HepG2 (cell line): ENCODE results near the gene GJC2. TPM values are rescaled to one million over a fixed set of nuclear protein-coding genes. Genes with fewer than 3 reads are reported as not detected.

ENCODE experiments used
- ATAC-seq: fragments of 200-7000 bp; cut with Tn5 transposase; 3 replicates; pipeline ENCODE4 v1.9.1; 2020; ENCODE audit warnings: mild to moderate bottlenecking, moderate library complexity
- BruUV-seq: library from RNA; stranded (reverse); fragments of 400-500 nt; replicated peaks from 2 replicates; lab custom pipeline; 2021; lab: Mats Ljungman, UMichigan
- CTCF ChIA-PET: fragments of 300-600 bp; formaldehyde crosslinking; extraction: SDS; loops from one replicate; lab custom pipeline; 2021; ENCODE audit warnings: low total read pairs, inconsistent platforms, low intra/inter-chr PET ratio; lab: Yijun Ruan, JAX
- POLR2A ChIA-PET: fragments of 350-600 bp; sonication (Branson Sonifier 250); formaldehyde crosslinking; loops from one replicate; lab custom pipeline; 2020; ENCODE audit warnings: antibody characterized with exemption, inconsistent platforms; lab: Yijun Ruan, JAX
- DNase-seq: peaks from one replicate; pipeline ENCODE4 v3.0.0-alpha.2; 2015; ENCODE audit warnings: low spot score
- FAIRE-seq: peaks from 3 replicates; lab custom pipeline; 2011; peaks lifted over from hg19 to GRCh38; lab: Jason Lieb, UNC
- H2AFZ ChIP-seq: one replicate; pipeline ENCODE4 v1.6.1; 2011; ENCODE audit warnings: low read length, inconsistent platforms
- H3K27ac ChIP-seq: fragments of 300-600 bp; 3 replicates; pipeline ENCODE4 v1.8.0; 2011; ENCODE audit warnings: mixed run types, mild to moderate bottlenecking, mixed read lengths, low read length, inconsistent platforms; ENCODE audit not compliant: insufficient read depth; ENCODE audit errors: extremely low read length
- H3K27me3 ChIP-seq, 2 experiments: fragments of 200-600 bp in 1 of 2; 2 replicates in 1 of 2; 3 replicates in 1 of 2; pipeline versions ENCODE4 v1.6.0 to v1.8.0; 2011; ENCODE audit warnings: low read length in 2 of 2, mild to moderate bottlenecking in 2 of 2, moderate library complexity in 2 of 2, inconsistent platforms in 1 of 2; ENCODE audit not compliant: insufficient read depth in 2 of 2, control insufficient read depth in 1 of 2
- H3K36me3 ChIP-seq, 2 experiments: fragments of 200-600 bp in 1 of 2; replicated peaks in 1 of 2; 2 replicates in 1 of 2; 3 replicates in 1 of 2; pipeline versions ENCODE4 v1.5.1 to v1.8.0; 2011; ENCODE audit warnings: low read length in 2 of 2, inconsistent platforms in 1 of 2; ENCODE audit not compliant: insufficient read depth in 2 of 2, control insufficient read depth in 1 of 2
- H3K4me1 ChIP-seq: 2 replicates; pipeline ENCODE4 v1.5.1; 2012; ENCODE audit warnings: low read length, inconsistent platforms; ENCODE audit not compliant: insufficient read depth
- H3K4me2 ChIP-seq: 2 replicates; pipeline ENCODE4 v1.6.0; 2011; ENCODE audit warnings: low read depth, low read length, inconsistent platforms
- H3K4me3 ChIP-seq, 3 experiments: fragments of 200-600 bp in 1 of 3; sonication (generic), shearing (Covaris generic) in 1 of 3; replicated peaks in 1 of 3; 2 replicates each; pipeline ENCODE4 v1.5.1; 2011 to 2016; ENCODE audit warnings: low read length in 3 of 3, inconsistent platforms in 2 of 3, low read depth in 2 of 3, mild to moderate bottlenecking in 2 of 3, control low read depth in 1 of 3, mixed read lengths in 1 of 3; ENCODE audit not compliant: insufficient read depth in 1 of 3
- H3K79me2 ChIP-seq: one replicate; pipeline ENCODE4 v1.6.1; 2011; ENCODE audit warnings: low read length, inconsistent platforms; ENCODE audit not compliant: insufficient read depth
- H3K9ac ChIP-seq: 2 replicates; pipeline ENCODE4 v1.6.0; 2011; ENCODE audit warnings: mild to moderate bottlenecking, low read depth, low read length, inconsistent platforms; ENCODE audit not compliant: insufficient read depth
- H3K9me3 ChIP-seq: 2 replicates; pipeline ENCODE4 v1.5.1; 2012; ENCODE audit warnings: mild to moderate bottlenecking, low read length
- H4K20me1 ChIP-seq: 2 replicates; pipeline ENCODE4 v1.6.0; 2011; ENCODE audit warnings: inconsistent platforms, mild to moderate bottlenecking, low read length, moderate library complexity; ENCODE audit not compliant: insufficient read depth
- FOSL1 ChIP-seq: sonication (generic); formaldehyde crosslinking; IDR thresholded peaks from 2 replicates; pipeline ENCODE4 v1.9.0; 2021; ENCODE audit warnings: missing genetic modification reagents, borderline replicate concordance
- GTF2F1 ChIP-seq: fragments of 150-350 bp; IDR thresholded peaks from 2 replicates; pipeline ENCODE4 v1.6.1; 2014; ENCODE audit warnings: low read length
- JUN ChIP-seq: sonication (generic); formaldehyde crosslinking; IDR thresholded peaks from 2 replicates; pipeline ENCODE4 v1.4.0; 2020; ENCODE audit warnings: mild to moderate bottlenecking, missing genetic modification reagents
- KDM3A ChIP-seq: IDR thresholded peaks from 2 replicates; pipeline ENCODE4 v1.6.1; 2018; ENCODE audit warnings: low read depth, missing compliant biosample characterization
- KMT2B ChIP-seq: IDR thresholded peaks from 2 replicates; pipeline ENCODE4 v1.6.1; 2016; ENCODE audit warnings: missing genetic modification reagents, missing compliant biosample characterization
- LCORL ChIP-seq, 2 experiments: fragments of 450-650 bp in 1 of 2; sonication (generic) in 1 of 2; formaldehyde crosslinking in 1 of 2; IDR thresholded peaks; 2 replicates each; pipeline versions ENCODE4 v1.5.0 to v1.6.1; 2017 to 2020; ENCODE audit warnings: antibody characterized with exemption in 1 of 2, missing genetic modification reagents in 1 of 2
- TCF7L2 ChIP-seq: IDR thresholded peaks from 2 replicates; pipeline ENCODE4 v1.6.1; 2011; ENCODE audit warnings: mild to moderate bottlenecking, low read depth, low read length, moderate library complexity
- UBTF ChIP-seq: sonication (generic); formaldehyde crosslinking; IDR thresholded peaks from 2 replicates; pipeline ENCODE4 v1.4.0; 2020; ENCODE audit warnings: mild to moderate bottlenecking, missing genetic modification reagents
- ZKSCAN8 ChIP-seq: IDR thresholded peaks from 2 replicates; pipeline ENCODE4 v1.6.1; 2016; ENCODE audit warnings: borderline replicate concordance, missing genetic modification reagents, missing compliant biosample characterization
- ZNF879 ChIP-seq: sonication (generic); formaldehyde crosslinking; IDR thresholded peaks from 2 replicates; pipeline ENCODE4 v1.8.1; 2023; ENCODE audit warnings: missing genetic modification reagents
- WGBS: methylation state at CpG from one replicate; pipeline ENCODE4 v1.1.6; 2017; ENCODE audit warnings: low lambda C conversion rate; 5-methylcytosine and 5-hydroxymethylcytosine counted together
- in situ Hi-C: cut with HindIII; loops from 2 replicates; pipeline ENCODE4 v1.10.0; 2017; ENCODE audit warnings: low pct_unique_long_range_greater_than_20kb; ENCODE audit not compliant: extremely low pct_ligation_motif_present
- intact Hi-C: fragments of 100-400 bp; cut with micrococcal nuclease; formaldehyde crosslinking; loops from one replicate; pipeline ENCODE4 v1.10.0; 2022; ENCODE audit not compliant: unreplicated experiment
- polyA plus RNA-seq, 8 experiments: library from polyadenylated mRNA; depleted of rRNA in 3 of 8; stranded (reverse) in 7 of 8; unstranded in 1 of 8; fragments of >200 nt; fragmentation: Illumina TruSeq in 4 of 8; extraction: Trizol in 4 of 8; gene quantifications; 2 replicates each; pipeline versions ENCODE4 v1.2.1 to v1.2.3, GENCODE V29; 2011 to 2016; ENCODE audit warnings: low read depth in 4 of 8, missing spikeins in 1 of 8, mixed read lengths in 1 of 8; ENCODE audit not compliant: insufficient read depth in 1 of 8
- total RNA-seq, 5 experiments: library from RNA; depleted of rRNA; stranded (reverse); fragments of >200 nt; fragmentation: Illumina TruSeq; extraction: Trizol; gene quantifications; 2 replicates each; pipeline ENCODE4 v1.2.3, GENCODE V29; 2016; ENCODE audit warnings: low read depth in 1 of 5
- TF ChIP-seq, protein P1 (sequence below): sonication (generic); formaldehyde crosslinking; IDR thresholded peaks from 2 replicates; pipeline ENCODE4 v1.4.0; 2020; ENCODE audit warnings: missing genetic modification reagents, borderline replicate concordance
- TF ChIP-seq, protein P2 (sequence below): sonication (generic); formaldehyde crosslinking; IDR thresholded peaks from 2 replicates; pipeline ENCODE4 v1.9.0; 2021; ENCODE audit warnings: missing genetic modification reagents, mild to moderate bottlenecking, borderline replicate concordance
- TF ChIP-seq, protein P3 (sequence below): sonication (generic); formaldehyde crosslinking; IDR thresholded peaks from 2 replicates; pipeline ENCODE4 v1.8.1; 2023; ENCODE audit warnings: missing genetic modification reagents, inconsistent platforms, borderline replicate concordance
- TF ChIP-seq, protein P4 (sequence below): sonication (generic); formaldehyde crosslinking; IDR thresholded peaks from 2 replicates; pipeline ENCODE4 v1.4.0; 2020; ENCODE audit warnings: missing genetic modification reagents, borderline replicate concordance

GJC2 gene
- total and polyA plus RNA-seq, 2 of the 13 experiments (the other 11 are each of a cell fraction or from before 2014, with no cell fraction given) = 1.6 to 3.8 TPM

- POLR2A ChIA-PET = no interaction called here
- TF ChIP-seq KDM3A (CRISPR knock-in tag) (no peak), JUN (no peak), LCORL (IDR thresholded peaks at IDR 0.05) (no peak), LCORL (CRISPR knock-in tag; IDR thresholded peaks at IDR 0.05) (no peak), GTF2F1 (no peak), FOSL1 (CRISPR knock-in tag) (no peak), KMT2B (CRISPR knock-in tag) (no peak), ZKSCAN8 (CRISPR knock-in tag) (no peak), ZNF879 (CRISPR knock-in tag) (no peak), TCF7L2 (no peak), UBTF (CRISPR knock-in tag) (no peak)
- TF ChIP-seq, protein P1, sequence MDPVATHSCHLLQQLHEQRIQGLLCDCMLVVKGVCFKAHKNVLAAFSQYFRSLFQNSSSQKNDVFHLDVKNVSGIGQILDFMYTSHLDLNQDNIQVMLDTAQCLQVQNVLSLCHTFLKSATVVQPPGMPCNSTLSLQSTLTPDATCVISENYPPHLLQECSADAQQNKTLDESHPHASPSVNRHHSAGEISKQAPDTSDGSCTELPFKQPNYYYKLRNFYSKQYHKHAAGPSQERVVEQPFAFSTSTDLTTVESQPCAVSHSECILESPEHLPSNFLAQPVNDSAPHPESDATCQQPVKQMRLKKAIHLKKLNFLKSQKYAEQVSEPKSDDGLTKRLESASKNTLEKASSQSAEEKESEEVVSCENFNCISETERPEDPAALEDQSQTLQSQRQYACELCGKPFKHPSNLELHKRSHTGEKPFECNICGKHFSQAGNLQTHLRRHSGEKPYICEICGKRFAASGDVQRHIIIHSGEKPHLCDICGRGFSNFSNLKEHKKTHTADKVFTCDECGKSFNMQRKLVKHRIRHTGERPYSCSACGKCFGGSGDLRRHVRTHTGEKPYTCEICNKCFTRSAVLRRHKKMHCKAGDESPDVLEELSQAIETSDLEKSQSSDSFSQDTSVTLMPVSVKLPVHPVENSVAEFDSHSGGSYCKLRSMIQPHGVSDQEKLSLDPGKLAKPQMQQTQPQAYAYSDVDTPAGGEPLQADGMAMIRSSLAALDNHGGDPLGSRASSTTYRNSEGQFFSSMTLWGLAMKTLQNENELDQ (CRISPR knock-in tag) = no peak
- TF ChIP-seq, protein P2, sequence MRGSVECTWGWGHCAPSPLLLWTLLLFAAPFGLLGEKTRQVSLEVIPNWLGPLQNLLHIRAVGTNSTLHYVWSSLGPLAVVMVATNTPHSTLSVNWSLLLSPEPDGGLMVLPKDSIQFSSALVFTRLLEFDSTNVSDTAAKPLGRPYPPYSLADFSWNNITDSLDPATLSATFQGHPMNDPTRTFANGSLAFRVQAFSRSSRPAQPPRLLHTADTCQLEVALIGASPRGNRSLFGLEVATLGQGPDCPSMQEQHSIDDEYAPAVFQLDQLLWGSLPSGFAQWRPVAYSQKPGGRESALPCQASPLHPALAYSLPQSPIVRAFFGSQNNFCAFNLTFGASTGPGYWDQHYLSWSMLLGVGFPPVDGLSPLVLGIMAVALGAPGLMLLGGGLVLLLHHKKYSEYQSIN (CRISPR knock-in tag) = no peak
- TF ChIP-seq, protein P3, sequence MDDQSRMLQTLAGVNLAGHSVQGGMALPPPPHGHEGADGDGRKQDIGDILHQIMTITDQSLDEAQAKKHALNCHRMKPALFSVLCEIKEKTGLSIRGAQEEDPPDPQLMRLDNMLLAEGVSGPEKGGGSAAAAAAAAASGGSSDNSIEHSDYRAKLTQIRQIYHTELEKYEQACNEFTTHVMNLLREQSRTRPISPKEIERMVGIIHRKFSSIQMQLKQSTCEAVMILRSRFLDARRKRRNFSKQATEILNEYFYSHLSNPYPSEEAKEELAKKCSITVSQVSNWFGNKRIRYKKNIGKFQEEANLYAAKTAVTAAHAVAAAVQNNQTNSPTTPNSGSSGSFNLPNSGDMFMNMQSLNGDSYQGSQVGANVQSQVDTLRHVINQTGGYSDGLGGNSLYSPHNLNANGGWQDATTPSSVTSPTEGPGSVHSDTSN = no peak
- TF ChIP-seq, protein P4, sequence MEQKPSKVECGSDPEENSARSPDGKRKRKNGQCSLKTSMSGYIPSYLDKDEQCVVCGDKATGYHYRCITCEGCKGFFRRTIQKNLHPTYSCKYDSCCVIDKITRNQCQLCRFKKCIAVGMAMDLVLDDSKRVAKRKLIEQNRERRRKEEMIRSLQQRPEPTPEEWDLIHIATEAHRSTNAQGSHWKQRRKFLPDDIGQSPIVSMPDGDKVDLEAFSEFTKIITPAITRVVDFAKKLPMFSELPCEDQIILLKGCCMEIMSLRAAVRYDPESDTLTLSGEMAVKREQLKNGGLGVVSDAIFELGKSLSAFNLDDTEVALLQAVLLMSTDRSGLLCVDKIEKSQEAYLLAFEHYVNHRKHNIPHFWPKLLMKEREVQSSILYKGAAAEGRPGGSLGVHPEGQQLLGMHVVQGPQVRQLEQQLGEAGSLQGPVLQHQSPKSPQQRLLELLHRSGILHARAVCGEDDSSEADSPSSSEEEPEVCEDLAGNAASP (CRISPR knock-in tag) = no peak
These were observed 44.7 kb downstream of the GJC2 start for GRCh38 chr1:228194436-228194835.

More at GRCh38 chr1:228194436-228194835, 44.7 kb downstream of the GJC2 start:
- H3K27ac ChIP-seq = no peak overlapping the region
- in situ Hi-C loops (loop anchor here (10.0 kb wide), 1 partner anchor 200 kb away; no protein-coding TSS in a partner anchor), intact Hi-C loops (no loop called here)
- no TSS peak for BruUV-seq
- no peaks in the 10 kb centered on the region; a peak in 1 of 5 replicates for H3K27me3 ChIP-seq
- no peaks in the 10 kb centered on the region for H3K36me3 ChIP-seq
- H4K20me1 ChIP-seq = no peaks in the 10 kb centered on the region
- no peak overlapping the region for H3K4me2 ChIP-seq
- WGBS = 21% methylated on average over 3 of the region's 3 CpGs
- no peaks in the 10 kb centered on the region for H3K4me1 ChIP-seq
- no peak overlapping the region for H3K9ac ChIP-seq
- H3K9me3 ChIP-seq = peaks cover 12% of the 10 kb centered on the region
- no peak overlapping the region for H2AFZ ChIP-seq
- ATAC-seq (no peak), DNase-seq (no peak), FAIRE-seq (no peak)
- no peaks in the 10 kb centered on the region for H3K79me2 ChIP-seq
- H3K4me3 ChIP-seq = no peak overlapping the region
- CTCF ChIA-PET = no interaction called here
